Fibroblast of villous mesenchyme (primary cell): ENCODE measurements around the gene ASIC3. TPM values are rescaled to one million over a fixed set of nuclear protein-coding genes. Genes with fewer than 3 reads are reported as not detected.

Source experiments
- DNase-seq: peaks from one replicate; pipeline ENCODE4 v3.0.0-alpha.2; 2010; ENCODE audit warnings: low read depth
- H3K4me3 ChIP-seq: 2 replicates; pipeline ENCODE4 v1.5.1; 2011; ENCODE audit warnings: low read depth, mild to moderate bottlenecking, low read length
- total RNA-seq: library from RNA; depleted of rRNA; stranded (reverse); fragments of >200 nt; gene quantifications from 2 replicates; pipeline ENCODE4 v1.2.3, GENCODE V29; 2012
- TF ChIP-seq, protein P1 (sequence below): IDR thresholded peaks from 2 replicates; pipeline ENCODE4 v1.5.1; 2012; ENCODE audit warnings: low read depth, mild to moderate bottlenecking, low read length; ENCODE audit not compliant: insufficient read depth

The ASIC3 gene
- total RNA-seq, 1 donor, result under 0.01 TPM

DNA sequence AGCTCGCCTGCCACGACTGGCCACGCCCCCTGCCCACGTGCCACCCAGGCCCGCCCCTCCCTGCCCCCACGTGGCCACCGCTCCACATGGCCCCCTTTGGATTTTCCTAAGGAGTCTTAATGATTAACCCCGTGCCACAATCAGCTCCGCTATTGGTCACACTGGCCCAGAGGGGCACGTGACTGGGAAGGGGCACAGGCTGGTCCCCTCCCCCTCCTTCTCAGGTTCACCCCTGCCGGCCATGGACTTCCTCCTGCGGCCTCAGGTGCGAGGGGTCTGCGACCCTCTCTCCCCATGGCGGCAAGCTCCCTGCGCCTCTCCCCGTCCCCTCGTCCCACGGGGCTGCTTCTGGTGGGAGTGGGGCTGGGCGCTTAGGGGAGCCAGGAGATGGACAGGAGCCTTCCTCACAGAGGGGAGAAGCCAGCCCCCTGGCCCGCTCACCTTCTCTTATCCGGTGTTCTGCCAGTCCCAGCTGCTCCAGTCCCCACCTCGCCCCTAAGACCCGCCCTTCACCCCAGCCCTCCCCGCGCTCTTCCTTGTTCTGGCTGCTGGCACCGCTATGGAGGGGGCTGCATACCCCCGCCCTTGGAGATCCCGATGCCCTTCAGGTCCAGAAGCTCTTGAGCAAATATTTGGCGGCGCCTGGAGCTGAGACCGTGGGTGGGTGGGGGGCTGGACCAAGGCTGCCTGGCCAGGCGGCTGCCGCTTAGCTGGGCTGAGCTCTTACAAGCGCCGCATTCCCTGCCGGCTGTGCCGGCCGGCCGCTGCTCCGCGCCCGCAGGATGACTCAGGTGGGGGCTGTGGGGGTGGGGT is 14.3 kb downstream of the ASIC3 start:
- TF ChIP-seq, protein P1, sequence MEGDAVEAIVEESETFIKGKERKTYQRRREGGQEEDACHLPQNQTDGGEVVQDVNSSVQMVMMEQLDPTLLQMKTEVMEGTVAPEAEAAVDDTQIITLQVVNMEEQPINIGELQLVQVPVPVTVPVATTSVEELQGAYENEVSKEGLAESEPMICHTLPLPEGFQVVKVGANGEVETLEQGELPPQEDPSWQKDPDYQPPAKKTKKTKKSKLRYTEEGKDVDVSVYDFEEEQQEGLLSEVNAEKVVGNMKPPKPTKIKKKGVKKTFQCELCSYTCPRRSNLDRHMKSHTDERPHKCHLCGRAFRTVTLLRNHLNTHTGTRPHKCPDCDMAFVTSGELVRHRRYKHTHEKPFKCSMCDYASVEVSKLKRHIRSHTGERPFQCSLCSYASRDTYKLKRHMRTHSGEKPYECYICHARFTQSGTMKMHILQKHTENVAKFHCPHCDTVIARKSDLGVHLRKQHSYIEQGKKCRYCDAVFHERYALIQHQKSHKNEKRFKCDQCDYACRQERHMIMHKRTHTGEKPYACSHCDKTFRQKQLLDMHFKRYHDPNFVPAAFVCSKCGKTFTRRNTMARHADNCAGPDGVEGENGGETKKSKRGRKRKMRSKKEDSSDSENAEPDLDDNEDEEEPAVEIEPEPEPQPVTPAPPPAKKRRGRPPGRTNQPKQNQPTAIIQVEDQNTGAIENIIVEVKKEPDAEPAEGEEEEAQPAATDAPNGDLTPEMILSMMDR, result no peak
- H3K4me3 ChIP-seq, result peak overlapping the region; percentile 54
- peak; percentile 77 for DNase-seq

GRCh38 chr7:151063212-151063561 is 14.9 kb downstream of the ASIC3 start:
- peak; percentile 91 for DNase-seq
- peak overlapping the region; percentile 29 for H3K4me3 ChIP-seq

GRCh38 chr7:151064454-151064853 is 16.1 kb downstream of the ASIC3 start:
- TF ChIP-seq, protein P1, result no peak

More at GRCh38 chr7:151063212-151063561, 14.9 kb downstream of the ASIC3 start:
- TF ChIP-seq, protein P1, result no peak

DNA sequence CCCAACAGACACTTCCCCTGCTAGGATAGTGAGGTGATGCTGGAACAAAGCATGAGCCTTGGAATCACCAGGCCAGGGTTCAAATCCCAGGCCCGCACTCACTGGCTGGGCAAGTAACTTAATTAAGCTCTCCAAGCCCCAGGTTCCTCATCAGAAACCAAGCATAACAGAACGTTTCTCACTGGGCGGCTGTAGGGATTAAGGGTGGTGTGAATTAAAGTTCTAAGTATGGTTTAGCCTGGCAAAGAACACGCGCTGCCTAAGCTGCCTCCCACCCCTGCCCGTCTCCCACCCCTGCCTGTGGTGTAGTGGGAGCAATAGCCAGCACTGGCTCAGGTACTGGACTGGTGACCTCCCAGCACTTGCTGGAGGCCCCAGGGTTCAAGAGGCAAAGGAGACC is 16.7 kb downstream of the ASIC3 start:
- no peak overlapping the region for H3K4me3 ChIP-seq
- TF ChIP-seq, protein P1, result no peak
- DNase-seq, result no peak

More at GRCh38 chr7:151064454-151064853, 16.1 kb downstream of the ASIC3 start:
- H3K4me3 ChIP-seq, result no peak overlapping the region
- DNase-seq, result no peak

DNA sequence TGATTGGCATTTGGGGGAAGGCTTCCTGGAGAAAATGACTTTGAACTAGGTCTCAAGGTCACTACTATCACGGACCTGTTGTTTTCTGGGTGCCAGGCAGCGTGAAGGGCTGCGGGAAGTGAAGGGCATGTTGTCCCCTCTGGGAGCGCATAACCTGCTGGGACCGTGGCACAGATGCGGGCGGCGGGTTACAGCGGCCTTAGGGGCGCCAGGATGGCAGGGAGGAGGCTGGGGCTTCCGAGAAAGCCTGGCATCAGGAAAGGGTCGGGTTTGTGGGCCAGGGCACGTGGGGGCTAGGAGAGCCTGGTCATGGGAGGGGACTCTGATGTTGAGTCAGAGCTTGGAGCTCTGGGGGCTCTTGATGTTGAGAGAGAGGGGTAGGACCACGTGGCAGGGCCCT is 17.2 kb downstream of the ASIC3 start:
- TF ChIP-seq, protein P1, result no peak
- DNase-seq, result no peak
- no peak overlapping the region for H3K4me3 ChIP-seq

DNA sequence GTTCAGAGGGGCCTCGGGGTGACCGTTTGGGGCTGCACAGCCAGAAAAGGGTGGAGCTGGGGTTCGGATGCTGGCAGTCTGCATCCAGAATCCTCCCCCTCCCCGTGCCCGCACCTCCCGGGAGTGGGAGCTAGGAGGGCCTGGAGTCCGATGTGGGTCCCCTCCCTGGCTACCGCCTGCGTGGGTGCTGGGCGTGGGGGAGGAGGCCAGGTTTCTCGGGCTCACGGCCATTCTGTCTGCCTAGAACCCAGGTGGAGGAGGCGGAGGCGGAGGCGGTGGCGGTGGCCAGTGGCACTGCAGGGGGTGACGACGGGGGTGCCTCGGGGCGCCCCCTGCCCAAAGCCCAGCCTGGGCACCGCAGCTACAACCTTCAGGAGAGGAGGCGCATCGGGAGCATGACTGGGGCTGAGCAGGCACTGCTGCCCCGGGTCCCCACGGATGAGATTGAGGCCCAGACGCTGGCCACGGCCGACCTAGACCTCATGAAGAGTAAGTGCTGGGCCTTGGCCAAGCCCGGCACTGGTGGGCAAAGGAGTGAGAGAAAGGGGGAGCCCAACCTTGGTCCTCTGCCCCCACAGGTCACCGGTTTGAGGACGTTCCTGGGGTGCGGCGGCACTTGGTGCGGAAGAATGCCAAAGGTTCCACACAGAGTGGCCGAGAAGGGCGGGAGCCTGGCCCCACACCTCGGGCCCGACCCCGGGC is 18.1 kb downstream of the ASIC3 start:
- TF ChIP-seq, protein P1, result no peak
- no peak for DNase-seq

More for the DNA sequence above, 18.1 kb downstream of the ASIC3 start:
- no peak overlapping the region for H3K4me3 ChIP-seq
